ENCODE data around the gene KIF12. TPM values are rescaled to one million over a fixed set of nuclear protein-coding genes. Genes with fewer than 3 reads are reported as not detected.

The KIF12 gene
- total and polyA plus RNA-seq, 2 of the 13 experiments (the other 11 are each of a cell fraction or from before 2014, with no cell fraction given): 1.8 to 12.5 TPM

DNA sequence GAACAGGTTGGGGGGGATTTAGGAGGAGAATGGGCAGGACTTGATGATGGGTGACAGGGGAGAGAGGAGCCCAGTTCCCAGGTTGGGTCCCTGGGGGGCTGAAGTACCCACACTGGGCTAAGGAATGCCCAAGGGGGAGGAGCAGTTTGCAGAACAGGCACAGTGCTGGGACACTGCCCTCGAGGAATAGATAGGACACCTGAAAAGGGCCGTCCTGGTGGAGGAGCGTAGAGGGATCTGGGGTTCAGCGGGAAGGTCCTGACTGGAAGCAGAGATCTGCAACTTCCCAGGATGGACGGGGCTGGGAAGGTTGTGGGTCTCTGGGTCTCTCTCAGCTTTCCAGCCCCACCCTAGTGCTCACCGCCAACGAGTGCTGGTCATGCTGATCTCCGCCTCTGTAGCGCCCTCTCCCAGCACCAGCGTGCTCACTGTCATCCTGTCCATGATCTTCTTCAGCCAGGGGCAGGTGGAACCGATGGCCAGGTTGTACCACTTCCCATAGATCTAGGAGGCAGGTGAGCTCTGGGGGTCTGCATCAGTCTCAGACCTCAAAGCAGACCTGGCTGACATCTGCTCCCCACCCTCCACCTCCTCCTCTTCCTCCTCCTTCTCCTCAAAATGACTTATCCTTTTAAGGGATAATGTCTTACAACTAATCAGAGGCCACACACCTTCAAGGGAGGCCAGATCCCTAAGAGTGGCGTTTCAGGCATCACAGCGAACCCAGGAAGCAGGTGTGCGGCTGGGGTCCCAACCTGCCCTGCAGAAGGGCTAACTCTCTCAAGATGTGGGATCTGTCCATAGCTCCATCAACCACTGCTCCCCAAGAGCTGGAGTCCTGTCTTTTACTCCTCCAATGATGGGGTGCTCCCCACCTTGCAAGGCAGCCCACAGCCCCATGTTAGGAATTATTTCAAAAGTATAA, 22.6 kb downstream of the KIF12 start (continued):
- TF ChIP-seq, protein P1, sequence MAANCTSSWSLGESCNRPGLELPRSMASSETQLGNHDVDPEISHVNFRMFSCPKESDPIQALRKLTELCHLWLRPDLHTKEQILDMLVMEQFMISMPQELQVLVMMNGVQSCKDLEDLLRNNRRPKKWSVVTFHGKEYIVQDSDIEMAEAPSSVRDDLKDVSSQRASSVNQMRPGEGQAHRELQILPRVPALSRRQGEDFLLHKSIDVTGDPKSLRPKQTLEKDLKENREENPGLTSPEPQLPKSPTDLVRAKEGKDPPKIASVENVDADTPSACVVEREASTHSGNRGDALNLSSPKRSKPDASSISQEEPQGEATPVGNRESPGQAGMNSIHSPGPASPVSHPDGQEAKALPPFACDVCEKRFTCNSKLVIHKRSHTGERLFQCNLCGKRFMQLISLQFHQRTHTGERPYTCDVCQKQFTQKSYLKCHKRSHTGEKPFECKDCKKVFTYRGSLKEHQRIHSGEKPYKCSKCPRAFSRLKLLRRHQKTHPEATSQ (CRISPR knock-in tag; IDR thresholded peaks at IDR 0.05; ENCODE audit: borderline replicate concordance): no peak
- TF ChIP-seq, protein P2, sequence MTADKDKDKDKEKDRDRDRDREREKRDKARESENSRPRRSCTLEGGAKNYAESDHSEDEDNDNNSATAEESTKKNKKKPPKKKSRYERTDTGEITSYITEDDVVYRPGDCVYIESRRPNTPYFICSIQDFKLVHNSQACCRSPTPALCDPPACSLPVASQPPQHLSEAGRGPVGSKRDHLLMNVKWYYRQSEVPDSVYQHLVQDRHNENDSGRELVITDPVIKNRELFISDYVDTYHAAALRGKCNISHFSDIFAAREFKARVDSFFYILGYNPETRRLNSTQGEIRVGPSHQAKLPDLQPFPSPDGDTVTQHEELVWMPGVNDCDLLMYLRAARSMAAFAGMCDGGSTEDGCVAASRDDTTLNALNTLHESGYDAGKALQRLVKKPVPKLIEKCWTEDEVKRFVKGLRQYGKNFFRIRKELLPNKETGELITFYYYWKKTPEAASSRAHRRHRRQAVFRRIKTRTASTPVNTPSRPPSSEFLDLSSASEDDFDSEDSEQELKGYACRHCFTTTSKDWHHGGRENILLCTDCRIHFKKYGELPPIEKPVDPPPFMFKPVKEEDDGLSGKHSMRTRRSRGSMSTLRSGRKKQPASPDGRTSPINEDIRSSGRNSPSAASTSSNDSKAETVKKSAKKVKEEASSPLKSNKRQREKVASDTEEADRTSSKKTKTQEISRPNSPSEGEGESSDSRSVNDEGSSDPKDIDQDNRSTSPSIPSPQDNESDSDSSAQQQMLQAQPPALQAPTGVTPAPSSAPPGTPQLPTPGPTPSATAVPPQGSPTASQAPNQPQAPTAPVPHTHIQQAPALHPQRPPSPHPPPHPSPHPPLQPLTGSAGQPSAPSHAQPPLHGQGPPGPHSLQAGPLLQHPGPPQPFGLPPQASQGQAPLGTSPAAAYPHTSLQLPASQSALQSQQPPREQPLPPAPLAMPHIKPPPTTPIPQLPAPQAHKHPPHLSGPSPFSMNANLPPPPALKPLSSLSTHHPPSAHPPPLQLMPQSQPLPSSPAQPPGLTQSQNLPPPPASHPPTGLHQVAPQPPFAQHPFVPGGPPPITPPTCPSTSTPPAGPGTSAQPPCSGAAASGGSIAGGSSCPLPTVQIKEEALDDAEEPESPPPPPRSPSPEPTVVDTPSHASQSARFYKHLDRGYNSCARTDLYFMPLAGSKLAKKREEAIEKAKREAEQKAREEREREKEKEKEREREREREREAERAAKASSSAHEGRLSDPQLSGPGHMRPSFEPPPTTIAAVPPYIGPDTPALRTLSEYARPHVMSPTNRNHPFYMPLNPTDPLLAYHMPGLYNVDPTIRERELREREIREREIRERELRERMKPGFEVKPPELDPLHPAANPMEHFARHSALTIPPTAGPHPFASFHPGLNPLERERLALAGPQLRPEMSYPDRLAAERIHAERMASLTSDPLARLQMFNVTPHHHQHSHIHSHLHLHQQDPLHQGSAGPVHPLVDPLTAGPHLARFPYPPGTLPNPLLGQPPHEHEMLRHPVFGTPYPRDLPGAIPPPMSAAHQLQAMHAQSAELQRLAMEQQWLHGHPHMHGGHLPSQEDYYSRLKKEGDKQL (CRISPR knock-in tag; IDR thresholded peaks at IDR 0.05; ENCODE audit: low read depth): no peak
- TF ChIP-seq, protein P3, sequence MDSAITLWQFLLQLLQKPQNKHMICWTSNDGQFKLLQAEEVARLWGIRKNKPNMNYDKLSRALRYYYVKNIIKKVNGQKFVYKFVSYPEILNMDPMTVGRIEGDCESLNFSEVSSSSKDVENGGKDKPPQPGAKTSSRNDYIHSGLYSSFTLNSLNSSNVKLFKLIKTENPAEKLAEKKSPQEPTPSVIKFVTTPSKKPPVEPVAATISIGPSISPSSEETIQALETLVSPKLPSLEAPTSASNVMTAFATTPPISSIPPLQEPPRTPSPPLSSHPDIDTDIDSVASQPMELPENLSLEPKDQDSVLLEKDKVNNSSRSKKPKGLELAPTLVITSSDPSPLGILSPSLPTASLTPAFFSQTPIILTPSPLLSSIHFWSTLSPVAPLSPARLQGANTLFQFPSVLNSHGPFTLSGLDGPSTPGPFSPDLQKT (CRISPR knock-in tag; IDR thresholded peaks at IDR 0.05; ENCODE audit: borderline replicate concordance): no peak
- TF ChIP-seq, protein P4, sequence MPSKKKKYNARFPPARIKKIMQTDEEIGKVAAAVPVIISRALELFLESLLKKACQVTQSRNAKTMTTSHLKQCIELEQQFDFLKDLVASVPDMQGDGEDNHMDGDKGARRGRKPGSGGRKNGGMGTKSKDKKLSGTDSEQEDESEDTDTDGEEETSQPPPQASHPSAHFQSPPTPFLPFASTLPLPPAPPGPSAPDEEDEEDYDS (CRISPR knock-in tag; IDR thresholded peaks at IDR 0.05): no peak
- TF ChIP-seq KMT2A (CRISPR knock-in tag; IDR thresholded peaks at IDR 0.05) (no peak), MTA3 (CRISPR knock-in tag; IDR thresholded peaks at IDR 0.05) (no peak), ZNF652 (CRISPR knock-in tag; IDR thresholded peaks at IDR 0.05; ENCODE audit: borderline replicate concordance, low read depth) (no peak), ZNF335 (CRISPR knock-in tag; IDR thresholded peaks at IDR 0.05) (0 out of 2 replicates have a peak, but pooled peaks have one; percentile 28), FOSL2 (CRISPR knock-in tag; IDR thresholded peaks at IDR 0.05) (0 out of 2 replicates have a peak, but pooled peaks have one; percentile 21)
- TF ChIP-seq, protein P5, sequence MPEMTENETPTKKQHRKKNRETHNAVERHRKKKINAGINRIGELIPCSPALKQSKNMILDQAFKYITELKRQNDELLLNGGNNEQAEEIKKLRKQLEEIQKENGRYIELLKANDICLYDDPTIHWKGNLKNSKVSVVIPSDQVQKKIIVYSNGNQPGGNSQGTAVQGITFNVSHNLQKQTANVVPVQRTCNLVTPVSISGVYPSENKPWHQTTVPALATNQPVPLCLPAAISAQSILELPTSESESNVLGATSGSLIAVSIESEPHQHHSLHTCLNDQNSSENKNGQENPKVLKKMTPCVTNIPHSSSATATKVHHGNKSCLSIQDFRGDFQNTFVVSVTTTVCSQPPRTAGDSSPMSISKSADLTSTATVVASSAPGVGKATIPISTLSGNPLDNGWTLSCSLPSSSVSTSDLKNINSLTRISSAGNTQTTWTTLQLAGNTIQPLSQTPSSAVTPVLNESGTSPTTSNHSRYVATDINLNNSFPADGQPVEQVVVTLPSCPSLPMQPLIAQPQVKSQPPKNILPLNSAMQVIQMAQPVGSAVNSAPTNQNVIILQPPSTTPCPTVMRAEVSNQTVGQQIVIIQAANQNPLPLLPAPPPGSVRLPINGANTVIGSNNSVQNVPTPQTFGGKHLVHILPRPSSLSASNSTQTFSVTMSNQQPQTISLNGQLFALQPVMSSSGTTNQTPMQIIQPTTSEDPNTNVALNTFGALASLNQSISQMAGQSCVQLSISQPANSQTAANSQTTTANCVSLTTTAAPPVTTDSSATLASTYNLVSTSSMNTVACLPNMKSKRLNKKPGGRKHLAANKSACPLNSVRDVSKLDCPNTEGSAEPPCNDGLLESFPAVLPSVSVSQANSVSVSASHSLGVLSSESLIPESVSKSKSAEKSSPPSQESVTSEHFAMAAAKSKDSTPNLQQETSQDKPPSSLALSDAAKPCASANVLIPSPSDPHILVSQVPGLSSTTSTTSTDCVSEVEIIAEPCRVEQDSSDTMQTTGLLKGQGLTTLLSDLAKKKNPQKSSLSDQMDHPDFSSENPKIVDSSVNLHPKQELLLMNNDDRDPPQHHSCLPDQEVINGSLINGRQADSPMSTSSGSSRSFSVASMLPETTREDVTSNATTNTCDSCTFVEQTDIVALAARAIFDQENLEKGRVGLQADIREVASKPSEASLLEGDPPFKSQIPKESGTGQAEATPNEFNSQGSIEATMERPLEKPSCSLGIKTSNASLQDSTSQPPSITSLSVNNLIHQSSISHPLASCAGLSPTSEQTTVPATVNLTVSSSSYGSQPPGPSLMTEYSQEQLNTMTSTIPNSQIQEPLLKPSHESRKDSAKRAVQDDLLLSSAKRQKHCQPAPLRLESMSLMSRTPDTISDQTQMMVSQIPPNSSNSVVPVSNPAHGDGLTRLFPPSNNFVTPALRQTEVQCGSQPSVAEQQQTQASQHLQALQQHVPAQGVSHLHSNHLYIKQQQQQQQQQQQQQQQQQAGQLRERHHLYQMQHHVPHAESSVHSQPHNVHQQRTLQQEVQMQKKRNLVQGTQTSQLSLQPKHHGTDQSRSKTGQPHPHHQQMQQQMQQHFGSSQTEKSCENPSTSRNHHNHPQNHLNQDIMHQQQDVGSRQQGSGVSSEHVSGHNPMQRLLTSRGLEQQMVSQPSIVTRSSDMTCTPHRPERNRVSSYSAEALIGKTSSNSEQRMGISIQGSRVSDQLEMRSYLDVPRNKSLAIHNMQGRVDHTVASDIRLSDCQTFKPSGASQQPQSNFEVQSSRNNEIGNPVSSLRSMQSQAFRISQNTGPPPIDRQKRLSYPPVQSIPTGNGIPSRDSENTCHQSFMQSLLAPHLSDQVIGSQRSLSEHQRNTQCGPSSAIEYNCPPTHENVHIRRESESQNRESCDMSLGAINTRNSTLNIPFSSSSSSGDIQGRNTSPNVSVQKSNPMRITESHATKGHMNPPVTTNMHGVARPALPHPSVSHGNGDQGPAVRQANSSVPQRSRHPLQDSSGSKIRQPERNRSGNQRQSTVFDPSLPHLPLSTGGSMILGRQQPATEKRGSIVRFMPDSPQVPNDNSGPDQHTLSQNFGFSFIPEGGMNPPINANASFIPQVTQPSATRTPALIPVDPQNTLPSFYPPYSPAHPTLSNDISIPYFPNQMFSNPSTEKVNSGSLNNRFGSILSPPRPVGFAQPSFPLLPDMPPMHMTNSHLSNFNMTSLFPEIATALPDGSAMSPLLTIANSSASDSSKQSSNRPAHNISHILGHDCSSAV (CRISPR knock-in tag; IDR thresholded peaks at IDR 0.05; ENCODE audit: borderline replicate concordance): 0 out of 2 replicates have a peak, but pooled peaks have one; percentile 36
